ENCODE data around the gene PROK1. TPM values are rescaled to one million over a fixed set of nuclear protein-coding genes. Genes with fewer than 3 reads are reported as not detected.

Gene PROK1
- total RNA-seq, 2 donors from 2014 or later: not detected

DNA sequence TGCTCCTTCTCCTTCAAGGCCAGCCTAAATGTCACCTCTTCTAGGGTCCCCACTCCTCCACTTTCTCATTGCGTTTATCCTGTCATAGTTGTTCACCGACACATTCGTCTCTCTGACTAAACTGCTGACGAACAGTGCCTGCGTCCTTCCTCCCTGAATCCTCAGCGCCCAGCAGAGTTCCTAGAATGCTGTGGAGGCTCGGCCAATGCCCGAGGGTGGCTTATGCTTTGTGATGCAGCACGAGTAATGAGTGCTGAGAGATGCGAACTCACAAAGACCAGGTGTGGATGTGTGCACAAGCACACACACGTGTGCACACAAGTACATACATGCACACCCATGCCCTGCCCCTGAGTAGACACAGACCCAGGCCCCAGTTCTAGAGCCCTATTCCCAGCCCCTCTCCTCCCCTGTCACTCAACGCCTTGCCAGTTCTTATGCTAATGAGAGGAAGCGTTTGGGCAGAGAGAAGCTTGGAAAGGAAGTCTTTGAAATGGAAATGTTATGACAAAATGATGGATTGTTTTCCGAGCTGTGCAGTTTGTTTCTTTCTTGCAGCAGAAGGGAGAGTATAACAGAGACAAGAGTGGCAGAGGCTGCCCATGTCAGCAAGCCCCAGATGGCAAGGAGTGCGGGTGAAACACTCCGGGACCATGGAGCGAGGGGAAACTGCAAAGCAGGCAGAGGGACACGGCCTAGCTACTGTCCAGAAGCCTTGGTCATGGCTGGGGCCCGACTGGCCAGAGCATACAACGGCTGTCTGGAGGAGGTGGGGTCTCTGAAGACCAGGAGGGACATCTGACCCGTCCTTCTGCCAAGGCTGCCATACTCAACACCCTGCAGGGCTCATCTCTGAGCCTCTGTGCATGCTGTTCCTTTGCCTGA is 43.8 kb downstream of the PROK1 start:
- no peaks in the 10 kb centered on the region for H3K36me3 ChIP-seq
- H3K9ac ChIP-seq (ENCODE audit: low read depth in 2 of 2, low read length in 2 of 2): no peak overlapping the region
- no peak for DNase-seq
- no peak overlapping the region for H3K4me3 ChIP-seq
- H3K9me3 ChIP-seq: no peaks in the 10 kb centered on the region
- no peaks in the 10 kb centered on the region for H3K4me1 ChIP-seq
- H3K27me3 ChIP-seq: no peaks in the 10 kb centered on the region
- intact Hi-C loops (cut with DNase I): loop anchor here (10.0 kb wide), 1 partner anchor 290 kb away; no protein-coding TSS in a partner anchor
- TF ChIP-seq, protein P1, sequence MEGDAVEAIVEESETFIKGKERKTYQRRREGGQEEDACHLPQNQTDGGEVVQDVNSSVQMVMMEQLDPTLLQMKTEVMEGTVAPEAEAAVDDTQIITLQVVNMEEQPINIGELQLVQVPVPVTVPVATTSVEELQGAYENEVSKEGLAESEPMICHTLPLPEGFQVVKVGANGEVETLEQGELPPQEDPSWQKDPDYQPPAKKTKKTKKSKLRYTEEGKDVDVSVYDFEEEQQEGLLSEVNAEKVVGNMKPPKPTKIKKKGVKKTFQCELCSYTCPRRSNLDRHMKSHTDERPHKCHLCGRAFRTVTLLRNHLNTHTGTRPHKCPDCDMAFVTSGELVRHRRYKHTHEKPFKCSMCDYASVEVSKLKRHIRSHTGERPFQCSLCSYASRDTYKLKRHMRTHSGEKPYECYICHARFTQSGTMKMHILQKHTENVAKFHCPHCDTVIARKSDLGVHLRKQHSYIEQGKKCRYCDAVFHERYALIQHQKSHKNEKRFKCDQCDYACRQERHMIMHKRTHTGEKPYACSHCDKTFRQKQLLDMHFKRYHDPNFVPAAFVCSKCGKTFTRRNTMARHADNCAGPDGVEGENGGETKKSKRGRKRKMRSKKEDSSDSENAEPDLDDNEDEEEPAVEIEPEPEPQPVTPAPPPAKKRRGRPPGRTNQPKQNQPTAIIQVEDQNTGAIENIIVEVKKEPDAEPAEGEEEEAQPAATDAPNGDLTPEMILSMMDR (IDR thresholded peaks at IDR 0.05): no peak
- no peak overlapping the region for H3K27ac ChIP-seq

DNA sequence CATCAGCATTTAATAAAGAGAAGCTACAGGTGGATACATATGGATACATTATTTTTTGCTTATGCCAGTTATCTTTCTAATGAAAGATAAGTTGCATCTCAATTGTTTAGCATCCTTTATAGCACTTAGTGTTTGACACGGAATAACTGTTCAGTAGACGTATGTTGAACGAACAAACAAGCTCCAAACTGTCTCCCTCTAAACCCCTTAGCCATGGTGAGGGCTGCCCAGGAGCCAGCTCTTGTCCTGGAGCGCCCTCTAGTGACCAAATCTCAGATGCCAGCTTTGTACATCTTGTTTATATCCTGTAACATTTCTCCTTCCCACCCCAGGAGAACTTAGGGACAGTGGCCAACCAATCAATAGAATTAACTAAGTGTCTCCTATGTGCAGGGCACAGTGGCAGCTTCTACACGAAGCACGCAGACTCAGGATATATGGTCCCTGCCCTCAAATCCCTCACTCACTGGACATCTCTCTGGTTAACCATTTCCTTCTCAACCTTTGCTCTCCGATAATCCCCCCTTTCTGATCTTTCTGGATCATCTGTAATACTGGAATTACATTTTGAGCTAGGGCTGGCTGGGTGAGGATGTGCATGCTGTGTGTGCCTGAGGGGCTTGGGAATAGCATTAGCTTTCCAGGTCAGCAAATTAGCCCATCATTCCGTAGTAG is 45.1 kb downstream of the PROK1 start:
- intact Hi-C loops (cut with DNase I): loop anchor here (10.0 kb wide), 1 partner anchor 291 kb away; no protein-coding TSS in a partner anchor
- H3K27me3 ChIP-seq: no peaks in the 10 kb centered on the region
- DNase-seq: peak; percentile 84
- no peaks in the 10 kb centered on the region for H3K9me3 ChIP-seq
- H3K4me1 ChIP-seq: no peaks in the 10 kb centered on the region
- H3K9ac ChIP-seq (ENCODE audit: low read depth in 2 of 2, low read length in 2 of 2): no peak overlapping the region
- no peak overlapping the region for H3K4me3 ChIP-seq
- no peak overlapping the region for H3K27ac ChIP-seq
- TF ChIP-seq, protein P1 (IDR thresholded peaks at IDR 0.05): peak; percentile 95
- no peaks in the 10 kb centered on the region for H3K36me3 ChIP-seq

- no peaks in the 10 kb centered on the region for H3K36me3 ChIP-seq
- TF ChIP-seq, protein P1 (IDR thresholded peaks at IDR 0.05): no peak
- H3K9me3 ChIP-seq: no peaks in the 10 kb centered on the region
- no peak overlapping the region for H3K27ac ChIP-seq
- no peaks in the 10 kb centered on the region for H3K27me3 ChIP-seq
- no peak overlapping the region for H3K4me3 ChIP-seq
- no peak overlapping the region for H3K9ac ChIP-seq (ENCODE audit: low read depth in 2 of 2, low read length in 2 of 2)
- DNase-seq: no peak
- H3K4me1 ChIP-seq: no peaks in the 10 kb centered on the region
- intact Hi-C loops (cut with DNase I): loop anchor here (10.0 kb wide), 1 partner anchor 293 kb away; no protein-coding TSS in a partner anchor
Observed at GRCh38 chr1:110498270-110498669, 47.3 kb downstream of the PROK1 start.

- DNase-seq: no peak
- intact Hi-C loops (cut with DNase I): no loop called here
- Histone ChIP-seq H3K27ac (no peak overlapping the region), H3K4me1 (no peaks in the 10 kb centered on the region), H3K4me3 (no peak overlapping the region), H3K9ac (ENCODE audit: low read depth in 2 of 2, low read length in 2 of 2) (no peak overlapping the region), H3K27me3 (no peaks in the 10 kb centered on the region), H3K9me3 (no peaks in the 10 kb centered on the region), H3K36me3 (no peaks in the 10 kb centered on the region)
- TF ChIP-seq, protein P1 (IDR thresholded peaks at IDR 0.05): no peak
Observed at GRCh38 chr1:110501488-110502132, 50.7 kb downstream of the PROK1 start.

DNA sequence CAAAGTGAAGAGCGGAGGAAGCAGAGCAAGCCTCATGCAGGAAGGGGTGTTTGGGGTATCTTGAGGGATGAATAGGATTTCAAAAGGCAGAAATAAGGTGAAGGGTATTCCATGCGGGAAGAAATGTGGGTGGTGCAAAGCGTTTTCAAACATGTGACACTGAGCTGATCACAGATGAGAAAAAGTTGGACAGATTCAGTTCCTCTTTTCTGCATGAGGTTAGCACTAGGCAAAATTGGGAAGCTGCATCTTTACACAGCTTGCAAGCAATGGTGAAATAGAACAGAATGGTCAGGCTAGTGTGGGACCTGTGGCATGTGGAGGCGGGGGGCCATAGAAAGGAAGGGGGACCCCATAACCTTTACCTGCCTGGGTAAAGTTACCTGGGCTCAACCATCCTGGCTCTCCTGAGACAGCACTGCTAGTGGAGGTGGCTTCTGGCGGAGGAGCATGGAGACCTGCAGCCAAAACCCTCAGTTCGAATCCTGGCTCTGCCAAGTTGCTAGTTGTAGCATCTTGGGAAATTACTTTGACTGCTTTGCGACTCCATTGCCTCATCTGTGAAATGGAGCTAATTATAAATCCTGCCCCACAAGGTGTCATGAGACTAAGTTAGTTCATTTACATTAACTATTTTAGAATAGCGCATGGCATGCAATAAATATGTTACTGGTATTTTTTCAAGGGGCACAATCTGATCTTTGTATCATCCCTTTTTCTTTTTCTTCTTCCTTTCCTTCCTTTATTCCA is 51.6 kb downstream of the PROK1 start:
- no peaks in the 10 kb centered on the region for H3K4me1 ChIP-seq
- no peak for DNase-seq
- no peak overlapping the region for H3K27ac ChIP-seq
- intact Hi-C loops (cut with DNase I): no loop called here
- no peaks in the 10 kb centered on the region for H3K36me3 ChIP-seq
- TF ChIP-seq, protein P1 (IDR thresholded peaks at IDR 0.05): no peak
- no peaks in the 10 kb centered on the region for H3K9me3 ChIP-seq
- no peak overlapping the region for H3K9ac ChIP-seq (ENCODE audit: low read depth in 2 of 2, low read length in 2 of 2)
- H3K4me3 ChIP-seq: no peak overlapping the region
- no peaks in the 10 kb centered on the region for H3K27me3 ChIP-seq

All from colonic mucosa (tissue), 4 donors.